Esophagus muscularis mucosa (tissue), 4 donors: ENCODE measurements around the gene INPP1. TPM values are rescaled to one million over a fixed set of nuclear protein-coding genes. Genes with fewer than 3 reads are reported as not detected.

Source experiments
- DNase-seq: peaks from one replicate; pipeline ENCODE4 v3.0.0-alpha.2; 2017; ENCODE audit errors: extremely low spot score
- H3K27ac ChIP-seq, 4 donors: fragments of 200-600 bp; sonication (generic); replicated peaks in 1 of 4; 1 replicate in 3 of 4; 2 replicates in 1 of 4; pipeline ENCODE4 v1.5.1; 2016 to 2019; ENCODE audit warnings: mild to moderate bottlenecking in 1 of 4
- H3K27me3 ChIP-seq, 4 donors: fragments of 200-600 bp; sonication (generic); one replicate each; pipeline versions ENCODE4 v1.5.1 to v1.6.0; 2016 to 2019
- H3K36me3 ChIP-seq, 4 donors: fragments of 200-600 bp; sonication (generic); one replicate each; pipeline ENCODE4 v1.5.1; 2016 to 2019
- H3K4me1 ChIP-seq, 4 donors: fragments of 200-600 bp; sonication (generic); one replicate each; pipeline ENCODE4 v1.5.1; 2016 to 2019
- H3K4me3 ChIP-seq, 4 donors: fragments of 200-600 bp; sonication (generic); 1 replicate in 2 of 4; 2 replicates in 2 of 4; pipeline ENCODE4 v1.5.1; 2016 to 2019; ENCODE audit warnings: mild to moderate bottlenecking in 4 of 4, moderate library complexity in 1 of 4
- H3K9me3 ChIP-seq, 4 donors: fragments of 200-600 bp; sonication (generic); 1 replicate in 3 of 4; 2 replicates in 1 of 4; pipeline ENCODE4 v1.5.1; 2016 to 2019
- CTCF ChIP-seq, 3 experiments: fragments of 200-600 bp in 2 of 3; fragments of 450-650 bp in 1 of 3; sonication (generic) in 2 of 3; IDR thresholded peaks; one replicate each; pipeline ENCODE4 v1.5.1; 2017 to 2019; ENCODE audit warnings: antibody characterized with exemption in 3 of 3, mild to moderate bottlenecking in 2 of 3, moderate library complexity in 1 of 3
- EP300 ChIP-seq: sonication (generic); formaldehyde crosslinking; IDR thresholded peaks from one replicate; pipeline ENCODE4 v1.6.1; 2017; ENCODE audit warnings: antibody characterized with exemption
- POLR2A ChIP-seq: fragments of 450-650 bp; IDR thresholded peaks from one replicate; pipeline ENCODE4 v1.6.1; 2017; ENCODE audit warnings: antibody characterized with exemption, moderate library complexity, mild to moderate bottlenecking, low read depth
- POLR2AphosphoS5 ChIP-seq, 2 donors: sonication (generic); formaldehyde crosslinking; IDR thresholded peaks; one replicate each; pipeline ENCODE4 v1.6.1; 2017; ENCODE audit warnings: antibody characterized with exemption in 2 of 2
- WGBS: methylation state at CpG from one replicate; pipeline ENCODE4 v1.1.5; 2018; 5-methylcytosine and 5-hydroxymethylcytosine counted together
- intact Hi-C: fragments of 100-400 bp; cut with DNase I; formaldehyde crosslinking; loops from one replicate; pipeline ENCODE4 v1.15.1; 2023
- total RNA-seq, 4 donors: library from RNA; depleted of rRNA; stranded (reverse); fragments of >200 nt; gene quantifications; one replicate each; pipeline versions ENCODE4 v1.1.0 to v1.2.1, GENCODE V29; 2016

INPP1 gene
- total RNA-seq, 4 donors from 2014 or later: 17.1 to 23.6 (median 21.0) TPM

GRCh38 chr2:190396271-190396670, 52.9 kb downstream of the INPP1 start:
- TF ChIP-seq CTCF (IDR thresholded peaks at IDR 0.05) (no peak), POLR2A (no peak), EP300 (no peak), POLR2AphosphoS5 (IDR thresholded peaks at IDR 0.05) (no peak)
- 93% methylated on average over 2 of the region's 2 CpGs for WGBS
- intact Hi-C loops: no loop called here
- Histone ChIP-seq H3K4me1 (no peaks in the 10 kb centered on the region), H3K4me3 (no peak overlapping the region), H3K27me3 (no peaks in the 10 kb centered on the region), H3K9me3 (no peaks in the 10 kb centered on the region), H3K36me3 (no peaks in the 10 kb centered on the region), H3K27ac (no peak overlapping the region)
- no peak for DNase-seq

- no peak overlapping the region for H3K4me3 ChIP-seq
- 55% methylated on average over 5 of the region's 5 CpGs for WGBS
- intact Hi-C loops: no loop called here
These were observed 59.7 kb downstream of the INPP1 start for GRCh38 chr2:190402986-190403603.

GRCh38 chr2:190404487-190404886, 61.1 kb downstream of the INPP1 start:
- Histone ChIP-seq H3K9me3 (no peaks in the 10 kb centered on the region), H3K27ac (no peak overlapping the region), H3K4me3 (no peak overlapping the region), H3K36me3 (no peaks in the 10 kb centered on the region), H3K27me3 (no peaks in the 10 kb centered on the region), H3K4me1 (peaks cover 9 to 17% (median 14%) of the 10 kb centered on the region in 4 donors)
- no peak for DNase-seq
- TF ChIP-seq POLR2A (no peak), CTCF (IDR thresholded peaks at IDR 0.05) (no peak), POLR2AphosphoS5 (IDR thresholded peaks at IDR 0.05) (no peak), EP300 (no peak)
- intact Hi-C loops: no loop called here

More at GRCh38 chr2:190402986-190403603, 59.7 kb downstream of the INPP1 start:
- Histone ChIP-seq H3K36me3 (no peaks in the 10 kb centered on the region), H3K4me1 (peaks cover 3 to 10% (median 8%) of the 10 kb centered on the region in 4 donors), H3K9me3 (no peaks in the 10 kb centered on the region), H3K27ac (no peak overlapping the region), H3K27me3 (no peaks in the 10 kb centered on the region)
- TF ChIP-seq EP300 (no peak), CTCF (IDR thresholded peaks at IDR 0.05) (no peak), POLR2A (no peak), POLR2AphosphoS5 (IDR thresholded peaks at IDR 0.05) (no peak)
- DNase-seq: no peak

- intact Hi-C loops: loop anchor here (5.0 kb wide), 1 partner anchor 102 kb away; no protein-coding TSS in a partner anchor
- H3K27ac ChIP-seq: no peak overlapping the region
- WGBS: 88% methylated on average over 3 of the region's 3 CpGs
- no peak overlapping the region for H3K4me3 ChIP-seq
- no peak for DNase-seq
- H3K9me3 ChIP-seq: no peaks in the 10 kb centered on the region
- H3K4me1 ChIP-seq: peaks cover 13 to 22% (median 20%) of the 10 kb centered on the region in 4 donors
- H3K27me3 ChIP-seq: no peaks in the 10 kb centered on the region
- H3K36me3 ChIP-seq: no peaks in the 10 kb centered on the region
- TF ChIP-seq EP300 (no peak), POLR2AphosphoS5 (IDR thresholded peaks at IDR 0.05) (no peak), POLR2A (no peak), CTCF (IDR thresholded peaks at IDR 0.05) (no peak)
These were observed 61.7 kb downstream of the INPP1 start for GRCh38 chr2:190405070-190405469.

GRCh38 chr2:190405995-190406394, 62.6 kb downstream of the INPP1 start:
- TF ChIP-seq POLR2A (no peak), POLR2AphosphoS5 (IDR thresholded peaks at IDR 0.05) (no peak), EP300 (no peak), CTCF (IDR thresholded peaks at IDR 0.05) (no peak)
- no peaks in the 10 kb centered on the region for H3K9me3 ChIP-seq
- no peak for DNase-seq
- no peaks in the 10 kb centered on the region for H3K27me3 ChIP-seq
- H3K4me1 ChIP-seq: peaks cover 13 to 32% (median 28%) of the 10 kb centered on the region in 4 donors
- no peaks in the 10 kb centered on the region for H3K36me3 ChIP-seq
- no peak overlapping the region for H3K27ac ChIP-seq
- WGBS: 75% methylated on average over 3 of the region's 3 CpGs
- H3K4me3 ChIP-seq: no peak overlapping the region
- intact Hi-C loops: loop anchor here (5.0 kb wide), 1 partner anchor 101 kb away; no protein-coding TSS in a partner anchor
